Measurements from ENCODE around the gene GNAT1.

Gene GNAT1

DNA sequence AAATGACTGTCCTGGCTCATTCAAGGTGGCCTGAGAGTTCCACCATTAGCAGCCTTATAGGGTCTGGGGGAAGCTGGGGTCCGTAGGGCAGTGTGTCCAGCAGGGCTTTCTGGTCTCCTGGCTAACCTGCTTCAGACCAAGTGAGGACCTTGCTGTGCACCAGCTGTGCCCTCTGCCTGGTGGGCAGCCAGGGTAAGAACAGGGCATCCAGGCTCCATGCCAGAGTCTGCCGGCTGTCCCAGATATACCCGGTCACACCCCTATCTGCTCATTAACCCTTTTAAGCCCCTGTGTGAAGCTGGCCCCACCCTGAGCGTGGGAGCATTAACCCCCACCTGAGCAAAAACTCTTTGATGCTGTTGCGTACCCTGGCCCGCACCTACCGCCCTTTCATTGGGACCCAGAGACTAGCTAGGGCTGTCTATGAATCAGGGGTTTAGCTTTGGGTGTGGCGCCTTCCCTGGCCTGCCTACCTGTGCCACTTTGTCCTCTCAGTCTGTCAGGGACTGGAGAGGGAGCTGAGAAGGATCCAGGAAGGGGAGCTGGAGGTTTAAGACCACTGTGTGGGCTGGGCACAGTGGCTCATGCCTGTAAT is 18.7 kb upstream of the GNAT1 start:
- TF ChIP-seq YY1 (IDR thresholded peaks at IDR 0.05; ENCODE audit: insufficient read depth, insufficient read length) (no peak), SUZ12 (IDR thresholded peaks at IDR 0.05; ENCODE audit: extremely low read depth, insufficient read depth, insufficient read length) (no peak)
- Histone ChIP-seq H3K36me3 (ENCODE audit: insufficient read depth, insufficient read length, low read length) (peaks cover 36% of the 10 kb centered on the region), H3K9me3 (ENCODE audit: insufficient read depth, low read length) (no peaks in the 10 kb centered on the region), H3K4me1 (ENCODE audit: insufficient read depth, insufficient read length) (peaks cover 13% of the 10 kb centered on the region), H3K9ac (ENCODE audit: insufficient read length, low read depth) (no peak overlapping the region), H3K4me3 (ENCODE audit: insufficient read length, low read depth) (no peak overlapping the region), H3K27me3 (ENCODE audit: insufficient read depth, insufficient read length) (no peaks in the 10 kb centered on the region)
- DNase-seq (ENCODE audit: low read depth, low spot score) = no peak

DNA sequence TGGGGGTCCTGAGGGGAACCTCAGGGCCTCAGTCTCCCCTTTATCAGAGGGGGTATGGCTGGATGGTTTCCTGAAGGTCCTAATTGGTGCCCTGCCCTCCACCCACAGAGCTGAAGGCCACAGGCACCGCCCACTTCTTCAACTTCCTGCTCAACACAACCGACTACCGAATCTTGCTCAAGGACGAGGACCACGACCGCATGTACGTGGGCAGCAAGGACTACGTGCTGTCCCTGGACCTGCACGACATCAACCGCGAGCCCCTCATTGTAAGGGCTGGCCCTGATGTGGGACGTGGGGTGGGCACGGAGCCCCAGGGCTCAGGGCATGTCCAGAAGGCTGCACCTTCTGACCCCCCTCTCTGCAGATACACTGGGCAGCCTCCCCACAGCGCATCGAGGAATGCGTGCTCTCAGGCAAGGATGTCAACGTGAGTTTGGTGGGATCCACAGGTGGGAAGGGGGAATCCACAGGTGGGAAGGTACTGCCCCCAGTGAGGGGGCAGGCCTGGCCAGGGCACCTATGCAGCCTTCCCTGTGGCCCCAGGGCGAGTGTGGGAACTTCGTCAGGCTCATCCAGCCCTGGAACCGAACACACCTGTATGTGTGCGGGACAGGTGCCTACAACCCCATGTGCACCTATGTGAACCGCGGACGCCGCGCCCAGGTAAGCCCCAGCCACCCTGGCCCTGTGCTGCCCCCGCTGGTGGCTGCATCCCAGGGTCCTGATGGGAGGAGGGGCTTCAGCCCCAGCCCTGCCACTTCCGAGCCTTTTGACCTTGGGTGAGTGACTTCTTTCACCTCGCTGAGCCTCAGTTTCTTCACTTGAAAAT is 17.5 kb upstream of the GNAT1 start:
- peaks cover 13% of the 10 kb centered on the region for H3K4me1 ChIP-seq (ENCODE audit: insufficient read depth, insufficient read length)
- DNase-seq (ENCODE audit: low read depth, low spot score) = no peak

DNA sequence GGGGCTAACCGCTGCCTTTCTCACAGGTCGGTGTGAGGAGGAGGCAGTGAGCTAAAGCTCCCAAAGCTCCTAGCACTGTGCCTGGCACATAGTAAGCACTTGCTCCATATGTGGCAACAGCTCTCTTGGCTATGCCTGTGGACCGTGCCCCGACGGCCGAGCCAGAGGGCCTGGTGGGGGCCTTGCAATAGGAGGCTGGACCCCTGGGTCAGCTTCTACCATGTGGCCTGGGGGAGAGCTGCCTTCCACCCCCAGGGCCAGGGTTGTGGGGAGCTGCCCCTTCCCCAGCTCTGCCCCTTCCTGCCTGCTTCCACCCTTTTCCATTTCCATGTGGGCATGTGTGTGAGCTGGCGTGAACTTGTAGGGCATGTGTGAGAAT is 16.9 kb upstream of the GNAT1 start:
- peaks cover 36% of the 10 kb centered on the region for H3K36me3 ChIP-seq (ENCODE audit: insufficient read depth, insufficient read length, low read length)
- H3K4me1 ChIP-seq (ENCODE audit: insufficient read depth, insufficient read length) = peaks cover 13% of the 10 kb centered on the region
- TF ChIP-seq YY1 (IDR thresholded peaks at IDR 0.05; ENCODE audit: insufficient read depth, insufficient read length) = no peak
- no peak for TF ChIP-seq ZNF274 (IDR thresholded peaks at IDR 0.05; ENCODE audit: low read depth, low read length)
- no peak for TF ChIP-seq SUZ12 (IDR thresholded peaks at IDR 0.05; ENCODE audit: extremely low read depth, insufficient read depth, insufficient read length)

More for the DNA sequence above, 17.5 kb upstream of the GNAT1 start:
- no peaks in the 10 kb centered on the region for H3K27me3 ChIP-seq (ENCODE audit: insufficient read depth, insufficient read length)
- H3K9me3 ChIP-seq (ENCODE audit: insufficient read depth, low read length) = no peaks in the 10 kb centered on the region
- no peak for TF ChIP-seq YY1 (IDR thresholded peaks at IDR 0.05; ENCODE audit: insufficient read depth, insufficient read length)
- TF ChIP-seq ZNF274 (IDR thresholded peaks at IDR 0.05; ENCODE audit: low read depth, low read length) = no peak
- TF ChIP-seq SUZ12 (IDR thresholded peaks at IDR 0.05; ENCODE audit: extremely low read depth, insufficient read depth, insufficient read length) = no peak
- no peak overlapping the region for H3K9ac ChIP-seq (ENCODE audit: insufficient read length, low read depth)
- H3K36me3 ChIP-seq (ENCODE audit: insufficient read depth, insufficient read length, low read length) = peaks cover 36% of the 10 kb centered on the region
- H3K4me3 ChIP-seq (ENCODE audit: insufficient read length, low read depth) = no peak overlapping the region

DNA sequence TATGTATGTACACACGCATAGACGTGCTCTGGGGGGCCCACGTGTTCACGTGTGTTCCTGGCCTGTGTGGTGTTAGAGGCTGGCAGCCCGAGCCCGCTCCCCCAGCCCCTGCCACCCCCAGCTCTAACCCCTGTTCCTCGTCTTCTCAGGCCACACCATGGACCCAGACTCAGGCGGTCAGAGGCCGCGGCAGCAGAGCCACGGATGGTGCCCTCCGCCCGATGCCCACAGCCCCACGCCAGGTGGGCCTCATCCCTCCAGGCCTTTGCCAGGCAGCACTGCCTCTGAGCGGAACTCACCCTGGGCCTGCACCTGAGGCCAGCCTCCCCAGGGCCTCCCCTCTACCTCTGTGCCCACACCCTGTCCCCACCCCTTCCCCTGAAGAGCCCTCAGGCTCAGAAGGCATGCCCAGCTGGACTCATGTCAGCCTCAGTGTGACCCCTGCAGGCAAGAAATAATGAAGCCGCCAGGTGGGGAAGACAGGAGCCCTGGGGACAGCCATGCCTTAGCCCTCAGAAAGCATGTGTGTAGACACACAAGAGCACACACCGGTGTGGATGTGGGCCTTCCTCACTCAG is 16.4 kb upstream of the GNAT1 start:
- no peak for DNase-seq (ENCODE audit: low read depth, low spot score)
- H3K36me3 ChIP-seq (ENCODE audit: insufficient read depth, insufficient read length, low read length) = peaks cover 36% of the 10 kb centered on the region
- peaks cover 12% of the 10 kb centered on the region for H3K4me1 ChIP-seq (ENCODE audit: insufficient read depth, insufficient read length)
- H3K4me3 ChIP-seq (ENCODE audit: insufficient read length, low read depth) = no peak overlapping the region
- H3K9me3 ChIP-seq (ENCODE audit: insufficient read depth, low read length) = no peaks in the 10 kb centered on the region
- no peaks in the 10 kb centered on the region for H3K27me3 ChIP-seq (ENCODE audit: insufficient read depth, insufficient read length)
- TF ChIP-seq SUZ12 (IDR thresholded peaks at IDR 0.05; ENCODE audit: extremely low read depth, insufficient read depth, insufficient read length) (no peak), ZNF274 (IDR thresholded peaks at IDR 0.05; ENCODE audit: low read depth, low read length) (no peak), YY1 (IDR thresholded peaks at IDR 0.05; ENCODE audit: insufficient read depth, insufficient read length) (no peak)
- H3K9ac ChIP-seq (ENCODE audit: insufficient read length, low read depth) = no peak overlapping the region

More for the DNA sequence above, 16.9 kb upstream of the GNAT1 start:
- no peak overlapping the region for H3K9ac ChIP-seq (ENCODE audit: insufficient read length, low read depth)
- DNase-seq (ENCODE audit: low read depth, low spot score) = no peak
- H3K9me3 ChIP-seq (ENCODE audit: insufficient read depth, low read length) = no peaks in the 10 kb centered on the region
- no peak overlapping the region for H3K4me3 ChIP-seq (ENCODE audit: insufficient read length, low read depth)
- H3K27me3 ChIP-seq (ENCODE audit: insufficient read depth, insufficient read length) = no peaks in the 10 kb centered on the region

DNA sequence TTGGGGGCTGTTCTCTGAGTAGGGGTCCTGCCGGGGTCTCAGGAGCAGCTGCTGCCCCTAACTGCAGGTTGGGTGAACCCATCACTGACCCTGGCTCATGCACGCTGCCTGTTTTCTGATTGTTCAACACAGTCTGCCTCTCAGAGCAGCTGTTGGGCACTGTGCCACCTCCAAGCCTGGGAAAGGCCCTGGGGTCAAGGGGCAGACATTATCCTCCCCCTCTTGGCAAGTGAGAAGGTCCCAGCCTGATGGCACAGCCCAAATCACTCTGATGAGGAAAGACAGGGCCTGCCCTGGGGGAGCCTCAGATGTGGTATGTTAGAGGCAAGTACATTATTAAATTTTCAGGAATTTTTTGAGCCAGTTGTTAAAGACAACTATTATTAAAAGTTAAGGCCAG is 14.1 kb upstream of the GNAT1 start:
- TF ChIP-seq ZNF274 (IDR thresholded peaks at IDR 0.05; ENCODE audit: low read depth, low read length) (no peak), SUZ12 (IDR thresholded peaks at IDR 0.05; ENCODE audit: extremely low read depth, insufficient read depth, insufficient read length) (no peak), YY1 (IDR thresholded peaks at IDR 0.05; ENCODE audit: insufficient read depth, insufficient read length) (no peak)
- Histone ChIP-seq H3K4me1 (ENCODE audit: insufficient read depth, insufficient read length) (peaks cover 5% of the 10 kb centered on the region), H3K27me3 (ENCODE audit: insufficient read depth, insufficient read length) (no peaks in the 10 kb centered on the region), H3K9me3 (ENCODE audit: insufficient read depth, low read length) (no peaks in the 10 kb centered on the region), H3K4me3 (ENCODE audit: insufficient read length, low read depth) (no peak overlapping the region), H3K9ac (ENCODE audit: insufficient read length, low read depth) (no peak overlapping the region), H3K36me3 (ENCODE audit: insufficient read depth, insufficient read length, low read length) (peaks cover 41% of the 10 kb centered on the region)
- DNase-seq (ENCODE audit: low read depth, low spot score) = no peak

DNA sequence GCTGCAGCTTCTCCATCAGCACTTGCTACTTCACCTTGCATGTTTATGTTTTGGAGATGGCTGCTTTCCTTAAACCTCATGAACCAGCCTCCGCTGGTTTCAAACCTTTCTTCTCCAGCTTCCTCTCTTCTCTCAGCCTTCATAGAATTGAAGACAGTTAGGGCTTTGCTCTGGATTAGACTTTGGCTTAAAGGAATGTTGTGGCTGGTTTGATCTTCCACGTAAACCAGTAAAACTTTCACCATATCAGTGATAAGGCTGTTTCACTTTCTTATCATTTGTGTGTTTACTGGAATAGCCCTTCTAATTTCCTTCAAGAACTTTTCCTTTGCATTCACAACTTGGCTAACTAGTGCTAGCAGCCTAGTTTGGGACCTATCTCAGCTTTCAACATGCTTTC is 11.7 kb upstream of the GNAT1 start:
- Histone ChIP-seq H3K9ac (ENCODE audit: insufficient read length, low read depth) (no peak overlapping the region), H3K4me1 (ENCODE audit: insufficient read depth, insufficient read length) (no peaks in the 10 kb centered on the region), H3K9me3 (ENCODE audit: insufficient read depth, low read length) (no peaks in the 10 kb centered on the region), H3K27me3 (ENCODE audit: insufficient read depth, insufficient read length) (no peaks in the 10 kb centered on the region), H3K4me3 (ENCODE audit: insufficient read length, low read depth) (no peak overlapping the region), H3K36me3 (ENCODE audit: insufficient read depth, insufficient read length, low read length) (peaks cover 44% of the 10 kb centered on the region)
- TF ChIP-seq SUZ12 (IDR thresholded peaks at IDR 0.05; ENCODE audit: extremely low read depth, insufficient read depth, insufficient read length) (no peak), ZNF274 (IDR thresholded peaks at IDR 0.05; ENCODE audit: low read depth, low read length) (no peak), YY1 (IDR thresholded peaks at IDR 0.05; ENCODE audit: insufficient read depth, insufficient read length) (no peak)
- DNase-seq (ENCODE audit: low read depth, low spot score) = no peak

DNA sequence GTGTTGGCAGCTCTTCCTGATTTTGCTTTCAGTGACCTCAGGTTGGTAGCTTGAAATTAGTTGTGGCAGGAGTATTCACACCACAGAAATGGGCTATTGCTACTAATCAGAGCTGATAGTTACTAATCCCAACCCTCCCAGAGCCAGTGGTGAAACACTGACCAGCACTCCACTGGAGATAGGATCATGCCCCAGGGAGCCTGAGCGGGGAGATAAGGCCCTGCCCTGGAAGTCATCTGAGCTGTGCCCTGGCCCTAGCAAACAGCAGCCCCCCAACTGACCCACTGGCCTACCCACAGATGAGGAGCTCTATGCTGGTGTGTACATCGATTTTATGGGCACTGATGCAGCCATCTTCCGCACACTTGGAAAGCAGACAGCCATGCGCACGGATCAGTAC is 9.4 kb upstream of the GNAT1 start:
- no peaks in the 10 kb centered on the region for H3K4me1 ChIP-seq (ENCODE audit: insufficient read depth, insufficient read length)
- H3K27me3 ChIP-seq (ENCODE audit: insufficient read depth, insufficient read length) = no peaks in the 10 kb centered on the region
- peaks cover 40% of the 10 kb centered on the region for H3K36me3 ChIP-seq (ENCODE audit: insufficient read depth, insufficient read length, low read length)
- no peak overlapping the region for H3K4me3 ChIP-seq (ENCODE audit: insufficient read length, low read depth)
- no peak for TF ChIP-seq ZNF274 (IDR thresholded peaks at IDR 0.05; ENCODE audit: low read depth, low read length)
- TF ChIP-seq YY1 (IDR thresholded peaks at IDR 0.05; ENCODE audit: insufficient read depth, insufficient read length) = no peak
- no peak for TF ChIP-seq SUZ12 (IDR thresholded peaks at IDR 0.05; ENCODE audit: extremely low read depth, insufficient read depth, insufficient read length)
- H3K9ac ChIP-seq (ENCODE audit: insufficient read length, low read depth) = no peak overlapping the region
- H3K9me3 ChIP-seq (ENCODE audit: insufficient read depth, low read length) = no peaks in the 10 kb centered on the region
- DNase-seq (ENCODE audit: low read depth, low spot score) = no peak

All from NT2/D1 (cell line).